ENCODE measurements around the gene VRK3. TPM values are rescaled to one million over a fixed set of nuclear protein-coding genes. Genes with fewer than 3 reads are reported as not detected.
A peak's percentile ranks its signal among the peaks of the same experiment; 100 is the strongest.

Gene VRK3
- total RNA-seq, 2 donors from 2014 or later, result 27.5 to 33.4 TPM

DNA sequence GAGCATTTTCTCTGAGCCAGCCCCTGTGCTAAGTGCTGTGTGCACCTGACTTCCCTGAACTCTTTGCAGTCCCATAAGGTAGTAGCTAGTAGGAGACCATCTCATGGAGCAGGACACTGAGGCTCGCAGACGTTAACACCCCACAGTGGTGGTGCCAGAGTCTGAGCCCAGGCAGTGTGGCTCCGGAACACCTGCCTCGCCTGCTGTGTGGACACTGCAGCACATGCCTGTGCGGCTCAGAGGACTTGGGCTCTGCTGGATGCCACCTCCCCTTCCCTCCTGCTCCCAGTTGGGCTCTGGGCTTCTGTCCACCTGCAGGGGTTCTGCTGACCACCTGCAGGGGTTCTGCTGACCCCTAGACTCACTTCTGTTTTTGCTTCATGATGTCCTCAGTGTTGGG is 37.2 kb downstream of the VRK3 start:
- Histone ChIP-seq H3K4me3 (no peak overlapping the region), H3K27me3 (replicated peaks; ENCODE audit: insufficient read depth) (no peaks in the 10 kb centered on the region), H3K4me1 (ENCODE audit: control insufficient read depth in 1 of 2, low read depth in 2 of 2) (no peaks in the 10 kb centered on the region), H3K27ac (no peak overlapping the region), H3K36me3 (peaks cover 71% of the 10 kb centered on the region), H3K9me3 (no peaks in the 10 kb centered on the region)
- TF ChIP-seq, protein P1, sequence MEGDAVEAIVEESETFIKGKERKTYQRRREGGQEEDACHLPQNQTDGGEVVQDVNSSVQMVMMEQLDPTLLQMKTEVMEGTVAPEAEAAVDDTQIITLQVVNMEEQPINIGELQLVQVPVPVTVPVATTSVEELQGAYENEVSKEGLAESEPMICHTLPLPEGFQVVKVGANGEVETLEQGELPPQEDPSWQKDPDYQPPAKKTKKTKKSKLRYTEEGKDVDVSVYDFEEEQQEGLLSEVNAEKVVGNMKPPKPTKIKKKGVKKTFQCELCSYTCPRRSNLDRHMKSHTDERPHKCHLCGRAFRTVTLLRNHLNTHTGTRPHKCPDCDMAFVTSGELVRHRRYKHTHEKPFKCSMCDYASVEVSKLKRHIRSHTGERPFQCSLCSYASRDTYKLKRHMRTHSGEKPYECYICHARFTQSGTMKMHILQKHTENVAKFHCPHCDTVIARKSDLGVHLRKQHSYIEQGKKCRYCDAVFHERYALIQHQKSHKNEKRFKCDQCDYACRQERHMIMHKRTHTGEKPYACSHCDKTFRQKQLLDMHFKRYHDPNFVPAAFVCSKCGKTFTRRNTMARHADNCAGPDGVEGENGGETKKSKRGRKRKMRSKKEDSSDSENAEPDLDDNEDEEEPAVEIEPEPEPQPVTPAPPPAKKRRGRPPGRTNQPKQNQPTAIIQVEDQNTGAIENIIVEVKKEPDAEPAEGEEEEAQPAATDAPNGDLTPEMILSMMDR (IDR thresholded peaks at IDR 0.05), result no peak
- DNase-seq (ENCODE audit: low spot score) (no peak), ATAC-seq (ENCODE audit: insufficient number of reproducible peaks, low FRiP score, low read depth) (no peak)

DNA sequence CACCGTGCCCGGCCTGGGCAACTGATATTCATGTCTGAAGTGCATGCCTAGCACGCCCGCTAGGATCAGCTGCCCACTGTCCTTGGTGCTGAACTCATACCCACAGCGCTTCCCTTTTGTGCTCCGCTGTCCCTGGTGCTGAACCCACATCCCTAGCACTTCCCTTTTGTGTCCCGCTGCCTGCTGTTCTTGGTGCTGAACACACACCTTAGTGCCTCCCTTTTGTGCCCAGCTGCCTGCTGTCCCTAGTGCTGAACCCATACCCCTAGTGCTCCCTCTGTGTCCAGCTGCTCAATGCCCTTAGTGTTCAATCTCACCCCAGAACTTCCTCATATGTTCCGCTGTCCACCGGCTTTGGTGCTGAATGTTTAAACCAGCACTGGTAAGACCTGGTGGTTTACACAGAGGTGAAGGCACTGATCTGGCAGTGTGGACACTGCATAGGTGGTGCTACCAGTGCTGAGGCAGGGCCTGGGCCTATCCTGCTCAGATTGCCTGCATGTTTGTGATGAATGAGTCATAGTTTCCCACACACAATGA is 37.9 kb downstream of the VRK3 start:
- Histone ChIP-seq H3K9me3 (no peaks in the 10 kb centered on the region), H3K4me1 (ENCODE audit: control insufficient read depth in 1 of 2, low read depth in 2 of 2) (no peaks in the 10 kb centered on the region), H3K27ac (no peak overlapping the region), H3K4me3 (no peak overlapping the region), H3K36me3 (peaks cover 67% of the 10 kb centered on the region), H3K27me3 (replicated peaks; ENCODE audit: insufficient read depth) (no peaks in the 10 kb centered on the region)
- ATAC-seq (ENCODE audit: insufficient number of reproducible peaks, low FRiP score, low read depth) (peak; percentile 58), DNase-seq (ENCODE audit: low spot score) (peak; percentile 66)
- TF ChIP-seq, protein P1 (IDR thresholded peaks at IDR 0.05), result no peak

DNA sequence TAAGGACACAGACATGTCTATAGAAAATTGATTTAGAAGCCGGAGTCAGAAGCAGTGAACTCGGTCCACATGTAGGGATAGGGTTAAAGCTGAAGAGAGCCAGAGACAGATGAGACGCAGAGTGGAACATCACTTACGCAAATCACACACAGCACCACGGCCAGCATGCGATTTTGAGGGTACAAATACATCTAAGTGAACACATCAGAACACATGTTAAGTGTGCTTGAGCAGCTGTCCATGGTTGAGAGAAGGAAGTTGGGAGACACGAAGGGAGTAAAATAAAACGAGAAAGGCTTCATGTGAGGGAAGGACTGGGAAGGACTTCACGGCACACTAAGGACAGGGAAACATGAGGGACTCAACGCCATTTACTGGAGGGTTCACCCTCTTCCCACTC is 38.8 kb downstream of the VRK3 start:
- no peak overlapping the region for H3K27ac ChIP-seq
- DNase-seq (ENCODE audit: low spot score) (no peak), ATAC-seq (ENCODE audit: insufficient number of reproducible peaks, low FRiP score, low read depth) (no peak)
- TF ChIP-seq, protein P1 (IDR thresholded peaks at IDR 0.05), result no peak
- H3K4me1 ChIP-seq (ENCODE audit: control insufficient read depth in 1 of 2, low read depth in 2 of 2), result no peaks in the 10 kb centered on the region
- peaks cover 58% of the 10 kb centered on the region for H3K36me3 ChIP-seq
- H3K4me3 ChIP-seq, result no peak overlapping the region
- no peaks in the 10 kb centered on the region for H3K27me3 ChIP-seq (replicated peaks; ENCODE audit: insufficient read depth)
- H3K9me3 ChIP-seq, result no peaks in the 10 kb centered on the region

DNA sequence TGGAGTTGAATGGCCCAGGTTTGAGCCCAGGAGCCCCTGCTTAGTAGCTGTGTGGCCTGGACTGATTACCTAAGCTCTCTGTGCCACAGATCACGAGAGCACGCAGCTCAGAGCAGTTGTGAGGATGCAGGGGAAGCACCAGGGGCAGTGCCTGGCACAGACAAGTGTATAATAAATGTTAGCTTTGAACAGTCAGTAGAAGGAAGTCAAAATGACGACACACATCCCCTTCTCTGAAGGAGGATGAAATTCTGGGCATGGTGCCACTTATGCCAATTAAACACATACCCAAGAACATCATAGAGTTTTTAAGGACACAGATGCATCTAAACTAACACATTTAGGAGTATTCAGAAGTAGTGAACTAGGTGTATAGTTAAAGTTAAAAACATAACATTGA is 39.3 kb downstream of the VRK3 start:
- Histone ChIP-seq H3K9me3 (no peaks in the 10 kb centered on the region), H3K4me1 (ENCODE audit: control insufficient read depth in 1 of 2, low read depth in 2 of 2) (no peaks in the 10 kb centered on the region), H3K27ac (no peak overlapping the region), H3K4me3 (no peak overlapping the region), H3K36me3 (peaks cover 57% of the 10 kb centered on the region), H3K27me3 (replicated peaks; ENCODE audit: insufficient read depth) (no peaks in the 10 kb centered on the region)
- DNase-seq (ENCODE audit: low spot score) (no peak), ATAC-seq (ENCODE audit: insufficient number of reproducible peaks, low FRiP score, low read depth) (no peak)
- TF ChIP-seq, protein P1 (IDR thresholded peaks at IDR 0.05), result no peak

DNA sequence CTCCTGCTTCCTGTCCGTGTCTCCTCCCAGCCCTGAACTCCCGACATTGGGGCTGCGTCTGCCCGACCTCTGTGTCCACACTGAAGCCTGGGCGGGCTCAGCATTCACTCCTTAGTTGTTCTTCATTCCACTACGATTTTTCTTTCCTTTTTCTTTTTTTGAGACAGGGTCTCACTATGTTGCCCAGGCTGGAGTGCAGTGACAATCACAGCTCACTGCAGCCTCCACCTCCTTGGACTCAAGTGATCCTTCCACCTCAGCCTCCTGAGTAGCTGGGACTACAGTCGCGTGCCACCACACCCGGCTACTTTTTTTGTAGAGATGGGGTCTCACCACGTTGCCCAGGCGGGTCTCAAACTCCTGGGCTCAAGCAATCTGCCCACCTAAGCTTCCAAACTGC is 40.7 kb downstream of the VRK3 start:
- peaks cover 50% of the 10 kb centered on the region for H3K36me3 ChIP-seq
- H3K27me3 ChIP-seq (replicated peaks; ENCODE audit: insufficient read depth), result no peaks in the 10 kb centered on the region
- H3K9me3 ChIP-seq, result no peaks in the 10 kb centered on the region
- no peak overlapping the region for H3K4me3 ChIP-seq
- ATAC-seq (ENCODE audit: insufficient number of reproducible peaks, low FRiP score, low read depth) (no peak), DNase-seq (ENCODE audit: low spot score) (no peak)
- TF ChIP-seq, protein P1 (IDR thresholded peaks at IDR 0.05), result no peak
- H3K27ac ChIP-seq, result no peak overlapping the region
- H3K4me1 ChIP-seq (ENCODE audit: control insufficient read depth in 1 of 2, low read depth in 2 of 2), result no peaks in the 10 kb centered on the region
